HEK293 (cell line): ENCODE results near the gene ANXA7.
"Not testable (repeated sequence)": the region's sequence is repeated elsewhere in the genome, so short reads cannot be mapped to it uniquely, and the experiment has no call there.

Source experiments
- CTCF ChIA-PET: fragments of 350-600 bp; formaldehyde crosslinking; extraction: SDS; loops from one replicate; lab custom pipeline; 2021; ENCODE audit warnings: antibody characterized with exemption; lab: Yijun Ruan, JAX
- POLR2A ChIA-PET: fragments of 300-600 bp; formaldehyde crosslinking; extraction: SDS; loops from one replicate; lab custom pipeline; 2020; ENCODE audit warnings: antibody characterized with exemption, inconsistent platforms; lab: Yijun Ruan, JAX
- H3K27ac ChIP-seq: fragments of 200-500 bp; sonication (Bioruptor generic); 2 replicates; pipeline ENCODE4 v1.5.1; 2014; ENCODE audit warnings: low read depth, low read length, control low read depth, inconsistent platforms; ENCODE audit errors: extremely low read depth
- H3K36me3 ChIP-seq, 2 experiments: fragments of 200-500 bp in 1 of 2; sonication (Bioruptor generic) in 1 of 2; 1 replicate in 1 of 2; 2 replicates in 1 of 2; pipeline ENCODE4 v1.5.1; 2014 to 2017; ENCODE audit warnings: inconsistent platforms in 2 of 2, low read length in 2 of 2; ENCODE audit not compliant: control insufficient read depth in 2 of 2, insufficient read depth in 1 of 2
- H3K4me1 ChIP-seq: fragments of 200-500 bp; sonication (Bioruptor generic); 2 replicates; pipeline ENCODE4 v1.5.1; 2014; ENCODE audit warnings: mild to moderate bottlenecking, low read length, inconsistent platforms; ENCODE audit not compliant: control insufficient read depth, insufficient read depth
- H3K4me3 ChIP-seq: 2 replicates; pipeline ENCODE4 v1.5.1; 2011; ENCODE audit warnings: low read depth, mild to moderate bottlenecking, control low read depth, low read length, moderate library complexity
- H3K9me3 ChIP-seq: fragments of 200-500 bp; sonication (Bioruptor generic); 2 replicates; pipeline ENCODE4 v1.5.1; 2014; ENCODE audit warnings: low read depth, low read length, inconsistent platforms; ENCODE audit not compliant: control insufficient read depth, insufficient read depth
- PRDM10 ChIP-seq: fragments of 450-650 bp; formaldehyde crosslinking; IDR thresholded peaks from 2 replicates; pipeline ENCODE4 v1.5.1; 2016; ENCODE audit warnings: missing biosample characterization, missing genetic modification characterization
- SP7 ChIP-seq: fragments of 450-650 bp; formaldehyde crosslinking; IDR thresholded peaks from 2 replicates; pipeline ENCODE4 v1.5.1; 2016; ENCODE audit warnings: missing biosample characterization, missing genetic modification characterization
- ZNF16 ChIP-seq: fragments of 450-650 bp; formaldehyde crosslinking; IDR thresholded peaks from 2 replicates; pipeline ENCODE4 v1.5.1; 2016; ENCODE audit warnings: low read depth, missing biosample characterization, missing genetic modification characterization
- ZNF48 ChIP-seq: fragments of 450-650 bp; formaldehyde crosslinking; IDR thresholded peaks from 2 replicates; pipeline ENCODE4 v1.5.1; 2016; ENCODE audit warnings: missing biosample characterization, missing genetic modification characterization
- ZNF623 ChIP-seq: fragments of 450-650 bp; formaldehyde crosslinking; IDR thresholded peaks from 2 replicates; pipeline ENCODE4 v1.5.1; 2016; ENCODE audit warnings: missing biosample characterization, missing genetic modification characterization
- TF ChIP-seq, protein P1 (sequence below): fragments of 450-650 bp; formaldehyde crosslinking; IDR thresholded peaks from 2 replicates; pipeline ENCODE4 v1.5.1; 2016; ENCODE audit warnings: missing biosample characterization, missing genetic modification characterization
- TF ChIP-seq, protein P2 (sequence below): fragments of 450-650 bp; formaldehyde crosslinking; IDR thresholded peaks from 2 replicates; pipeline ENCODE4 v1.5.1; 2016; ENCODE audit warnings: missing biosample characterization, missing genetic modification characterization

ANXA7 gene

DNA sequence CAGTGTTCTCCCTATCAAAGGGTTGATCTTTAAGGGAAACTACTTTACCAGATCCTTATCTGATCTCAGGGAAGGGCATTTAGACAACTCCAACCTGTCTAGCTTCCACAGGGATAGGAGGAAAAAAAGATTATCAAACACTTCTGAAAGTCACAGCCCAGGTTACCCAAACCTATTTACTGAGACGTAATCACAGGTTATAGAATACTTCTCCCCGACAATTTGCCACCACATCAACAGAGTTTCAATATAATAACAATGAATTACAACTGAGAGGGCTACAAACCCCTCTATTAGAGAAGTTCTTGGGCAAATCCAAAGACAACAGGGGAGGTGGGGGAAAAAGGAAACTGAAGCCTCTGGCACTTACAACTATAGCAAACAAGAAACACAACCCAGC lies 81.5 kb downstream of the ANXA7 start:
- no peaks in the 10 kb centered on the region for H3K4me1 ChIP-seq
- H3K9me3 ChIP-seq, result no peaks in the 10 kb centered on the region
- no peaks in the 10 kb centered on the region for H3K36me3 ChIP-seq
- CTCF ChIA-PET, result interaction anchor here (0.6 kb wide), 1 partner anchor 81 kb away, joined by 3 read pairs; no protein-coding TSS in a partner anchor
- H3K4me3 ChIP-seq, result no peak overlapping the region
- H3K27ac ChIP-seq, result no peak overlapping the region
- TF ChIP-seq, protein P1, sequence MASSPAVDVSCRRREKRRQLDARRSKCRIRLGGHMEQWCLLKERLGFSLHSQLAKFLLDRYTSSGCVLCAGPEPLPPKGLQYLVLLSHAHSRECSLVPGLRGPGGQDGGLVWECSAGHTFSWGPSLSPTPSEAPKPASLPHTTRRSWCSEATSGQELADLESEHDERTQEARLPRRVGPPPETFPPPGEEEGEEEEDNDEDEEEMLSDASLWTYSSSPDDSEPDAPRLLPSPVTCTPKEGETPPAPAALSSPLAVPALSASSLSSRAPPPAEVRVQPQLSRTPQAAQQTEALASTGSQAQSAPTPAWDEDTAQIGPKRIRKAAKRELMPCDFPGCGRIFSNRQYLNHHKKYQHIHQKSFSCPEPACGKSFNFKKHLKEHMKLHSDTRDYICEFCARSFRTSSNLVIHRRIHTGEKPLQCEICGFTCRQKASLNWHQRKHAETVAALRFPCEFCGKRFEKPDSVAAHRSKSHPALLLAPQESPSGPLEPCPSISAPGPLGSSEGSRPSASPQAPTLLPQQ (tag by site-specific recombination), result no peak
- no peak for TF ChIP-seq ZNF623 (tag by site-specific recombination)
- no peak for TF ChIP-seq ZNF48 (tag by site-specific recombination)
- TF ChIP-seq PRDM10 (tag by site-specific recombination), result peak; percentile 93
- TF ChIP-seq SP7 (tag by site-specific recombination), result peak; percentile 87
- TF ChIP-seq ZNF16, result no peak
- TF ChIP-seq, protein P2, sequence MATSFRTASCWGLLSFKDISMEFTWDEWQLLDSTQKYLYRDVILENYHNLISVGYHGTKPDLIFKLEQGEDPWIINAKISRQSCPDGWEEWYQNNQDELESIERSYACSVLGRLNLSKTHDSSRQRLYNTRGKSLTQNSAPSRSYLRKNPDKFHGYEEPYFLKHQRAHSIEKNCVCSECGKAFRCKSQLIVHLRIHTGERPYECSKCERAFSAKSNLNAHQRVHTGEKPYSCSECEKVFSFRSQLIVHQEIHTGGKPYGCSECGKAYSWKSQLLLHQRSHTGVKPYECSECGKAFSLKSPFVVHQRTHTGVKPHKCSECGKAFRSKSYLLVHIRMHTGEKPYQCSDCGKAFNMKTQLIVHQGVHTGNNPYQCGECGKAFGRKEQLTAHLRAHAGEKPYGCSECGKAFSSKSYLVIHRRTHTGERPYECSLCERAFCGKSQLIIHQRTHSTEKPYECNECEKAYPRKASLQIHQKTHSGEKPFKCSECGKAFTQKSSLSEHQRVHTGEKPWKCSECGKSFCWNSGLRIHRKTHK (tag by site-specific recombination), result no peak
- POLR2A ChIA-PET, result no interaction called here

GRCh38 chr10:73328523-73328922 lies 85.3 kb downstream of the ANXA7 start:
- H3K9me3 ChIP-seq, H3K4me1 ChIP-seq, CTCF ChIA-PET, POLR2A ChIA-PET, H3K36me3 ChIP-seq, H3K4me3 ChIP-seq, H3K27ac ChIP-seq: not testable (repeated sequence)

DNA sequence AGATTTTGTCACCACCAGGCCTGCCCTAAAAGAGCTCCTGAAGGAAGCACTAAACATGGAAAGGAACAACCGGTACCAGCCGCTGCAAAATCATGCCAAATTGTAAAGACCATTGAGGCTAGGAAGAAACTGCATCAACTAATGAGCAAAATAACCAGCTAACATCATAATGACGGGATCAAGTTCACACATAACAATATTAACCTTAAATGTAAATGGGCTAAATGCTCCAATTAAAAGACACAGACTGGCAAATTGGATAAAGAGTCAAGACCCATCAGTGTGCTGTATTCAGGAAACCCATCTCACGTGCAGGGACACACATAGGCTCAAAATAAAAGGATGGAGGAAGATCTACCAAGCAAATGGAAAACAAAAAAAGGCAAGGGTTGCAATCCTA lies 88.6 kb downstream of the ANXA7 start:
- H3K4me1 ChIP-seq, POLR2A ChIA-PET, H3K36me3 ChIP-seq, H3K4me3 ChIP-seq, H3K9me3 ChIP-seq, H3K27ac ChIP-seq, CTCF ChIA-PET: not testable (repeated sequence)
